IPS DF 19.7 (cell line): ENCODE data around the gene CNDP2.
"Not testable (repeated sequence)": the region's sequence is repeated elsewhere in the genome, so short reads cannot be mapped to it uniquely, and the experiment has no call there.

ENCODE experiments used
- DNase-seq: peaks from one replicate; pipeline ENCODE4 v3.0.0-alpha.2; 2013; ENCODE audit warnings: low read depth, low spot score

CNDP2 gene

GRCh38 chr18:74500372-74500771 lies 4.2 kb downstream of the CNDP2 start:
- DNase-seq = no peak

GRCh38 chr18:74500774-74501173 lies 4.6 kb downstream of the CNDP2 start:
- DNase-seq = not testable (repeated sequence)

GRCh38 chr18:74501386-74501785 lies 5.2 kb downstream of the CNDP2 start:
- no peak for DNase-seq

- no peak for DNase-seq
Observed at GRCh38 chr18:74503137-74503536, 7.0 kb downstream of the CNDP2 start.

GRCh38 chr18:74505776-74506175 lies 9.6 kb downstream of the CNDP2 start:
- no peak for DNase-seq

- no peak for DNase-seq
Observed at GRCh38 chr18:74506448-74507084, 10.4 kb downstream of the CNDP2 start.

GRCh38 chr18:74507097-74507881 lies 11.1 kb downstream of the CNDP2 start:
- no peak for DNase-seq

- no peak for DNase-seq
Observed at GRCh38 chr18:74507927-74508326, 11.8 kb downstream of the CNDP2 start.

GRCh38 chr18:74508366-74508765 lies 12.2 kb downstream of the CNDP2 start:
- DNase-seq = no peak

- no peak for DNase-seq
Observed at GRCh38 chr18:74508821-74509225, 12.7 kb downstream of the CNDP2 start.

- DNase-seq = no peak
Observed at GRCh38 chr18:74509856-74510769, 13.9 kb downstream of the CNDP2 start.

GRCh38 chr18:74510770-74511095 lies 14.6 kb downstream of the CNDP2 start:
- DNase-seq = no peak

- DNase-seq = no peak
Observed at GRCh38 chr18:74511823-74512222, 15.7 kb downstream of the CNDP2 start.

- DNase-seq = no peak
Observed at GRCh38 chr18:74512321-74513053, 16.3 kb downstream of the CNDP2 start.

- DNase-seq = no peak
Observed at GRCh38 chr18:74513149-74513882, 17.2 kb downstream of the CNDP2 start.

- DNase-seq = no peak
Observed at GRCh38 chr18:74513883-74514205, 17.7 kb downstream of the CNDP2 start.

GRCh38 chr18:74514860-74515495 lies 18.8 kb downstream of the CNDP2 start:
- DNase-seq = no peak

GRCh38 chr18:74515620-74516231 lies 19.6 kb downstream of the CNDP2 start:
- DNase-seq = no peak

GRCh38 chr18:74516271-74517235 lies 20.4 kb downstream of the CNDP2 start:
- no peak for DNase-seq
